Measurements from ENCODE around the gene ROBO2. TPM values are rescaled to one million over a fixed set of nuclear protein-coding genes. Genes with fewer than 3 reads are reported as not detected.

Gene ROBO2
- total RNA-seq, 1 donor from 2014 or later, result 0.79 TPM

- no peak overlapping the region for H3K4me3 ChIP-seq (ENCODE audit: low read depth, low read length)
- H3K27me3 ChIP-seq (ENCODE audit: control insufficient read depth, insufficient read depth, low read length), result no peaks in the 10 kb centered on the region
- no peak for TF ChIP-seq CTCF (IDR thresholded peaks at IDR 0.05; ENCODE audit: insufficient read depth, low read length, severe bottlenecking)
- no peak for FAIRE-seq
- no peak for DNase-seq (ENCODE audit: low read depth)
- H3K36me3 ChIP-seq (ENCODE audit: control insufficient read depth, insufficient read depth, low read length), result no peaks in the 10 kb centered on the region
Observed at GRCh38 chr3:77549034-77549433, 509.1 kb downstream of the ROBO2 start.

DNA sequence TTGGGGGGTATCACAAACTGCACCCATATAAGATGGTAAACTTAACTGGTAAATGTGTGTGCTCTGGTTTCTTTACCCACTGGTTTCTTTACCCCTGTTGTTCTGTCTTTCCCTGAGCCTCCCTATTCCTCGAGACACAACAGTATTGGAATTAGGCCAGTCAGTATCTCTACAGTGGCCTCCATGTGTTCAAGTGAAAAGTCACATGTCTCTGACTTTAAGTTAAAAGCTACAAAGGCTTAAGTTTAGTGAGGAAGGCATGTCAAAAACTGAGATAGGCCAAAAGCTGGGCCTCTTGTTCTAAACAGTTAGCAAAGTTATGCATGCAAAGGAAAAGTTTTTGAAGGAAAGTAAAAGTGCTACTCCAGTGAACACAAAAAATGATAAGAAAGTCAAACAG is 513.3 kb downstream of the ROBO2 start:
- FAIRE-seq (no peak), DNase-seq (ENCODE audit: low read depth) (no peak)
- Histone ChIP-seq H3K4me3 (ENCODE audit: low read depth, low read length) (no peak overlapping the region), H3K36me3 (ENCODE audit: control insufficient read depth, insufficient read depth, low read length) (no peaks in the 10 kb centered on the region), H3K27me3 (ENCODE audit: control insufficient read depth, insufficient read depth, low read length) (no peaks in the 10 kb centered on the region)
- TF ChIP-seq CTCF (IDR thresholded peaks at IDR 0.05; ENCODE audit: insufficient read depth, low read length, severe bottlenecking), result no peak

GRCh38 chr3:77562089-77562488 is 522.2 kb downstream of the ROBO2 start:
- TF ChIP-seq CTCF (IDR thresholded peaks at IDR 0.05; ENCODE audit: insufficient read depth, low read length, severe bottlenecking), result no peak
- Histone ChIP-seq H3K27me3 (ENCODE audit: control insufficient read depth, insufficient read depth, low read length) (no peaks in the 10 kb centered on the region), H3K4me3 (ENCODE audit: low read depth, low read length) (no peak overlapping the region), H3K36me3 (ENCODE audit: control insufficient read depth, insufficient read depth, low read length) (no peaks in the 10 kb centered on the region)
- no peak for FAIRE-seq
- DNase-seq (ENCODE audit: low read depth), result no peak

GRCh38 chr3:77563012-77563411 is 523.1 kb downstream of the ROBO2 start:
- FAIRE-seq (no peak), DNase-seq (ENCODE audit: low read depth) (peak; percentile 6)
- H3K27me3 ChIP-seq (ENCODE audit: control insufficient read depth, insufficient read depth, low read length), result no peaks in the 10 kb centered on the region
- H3K36me3 ChIP-seq (ENCODE audit: control insufficient read depth, insufficient read depth, low read length), result no peaks in the 10 kb centered on the region
- no peak for TF ChIP-seq CTCF (IDR thresholded peaks at IDR 0.05; ENCODE audit: insufficient read depth, low read length, severe bottlenecking)
- H3K4me3 ChIP-seq (ENCODE audit: low read depth, low read length), result no peak overlapping the region

GRCh38 chr3:77566055-77566454 is 526.2 kb downstream of the ROBO2 start:
- H3K27me3 ChIP-seq (ENCODE audit: control insufficient read depth, insufficient read depth, low read length), result no peaks in the 10 kb centered on the region
- H3K36me3 ChIP-seq (ENCODE audit: control insufficient read depth, insufficient read depth, low read length), result no peaks in the 10 kb centered on the region
- no peak for FAIRE-seq
- TF ChIP-seq CTCF (IDR thresholded peaks at IDR 0.05; ENCODE audit: insufficient read depth, low read length, severe bottlenecking), result no peak
- DNase-seq (ENCODE audit: low read depth), result no peak
- H3K4me3 ChIP-seq (ENCODE audit: low read depth, low read length), result no peak overlapping the region

DNA sequence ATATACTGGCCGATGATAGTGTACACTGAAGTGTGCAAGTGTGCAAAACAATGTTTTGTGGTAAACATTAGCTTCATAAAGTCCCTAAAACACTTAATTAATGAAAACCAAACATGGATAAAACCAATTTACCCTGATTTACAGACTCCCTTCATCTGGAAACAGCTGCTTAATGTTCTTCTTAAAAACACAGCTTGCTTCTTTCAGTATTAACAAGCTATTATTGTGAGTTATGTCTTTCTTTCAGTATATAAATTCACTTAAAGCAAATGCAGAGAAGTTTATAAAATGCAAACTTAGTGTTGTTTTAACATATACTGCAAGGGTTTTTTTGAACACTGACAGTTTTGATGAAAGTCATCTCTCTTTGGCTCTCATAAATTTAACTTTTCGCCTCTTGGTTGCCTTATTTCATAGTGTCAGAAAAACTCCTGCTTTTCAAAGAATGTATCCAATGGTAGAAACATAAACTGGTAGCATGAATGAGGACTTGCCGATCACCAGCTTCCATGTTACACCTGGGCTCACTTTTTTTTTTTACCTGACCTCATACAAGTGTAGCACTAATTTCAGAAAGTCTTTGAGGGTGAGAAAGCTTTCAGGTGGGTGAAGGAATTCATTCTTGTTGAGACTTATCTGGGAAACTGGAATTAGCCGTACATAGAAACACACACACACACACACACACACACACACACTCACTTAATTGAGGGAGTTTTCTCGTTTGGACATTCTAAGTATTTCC is 532.2 kb downstream of the ROBO2 start:
- no peak for TF ChIP-seq CTCF (IDR thresholded peaks at IDR 0.05; ENCODE audit: insufficient read depth, low read length, severe bottlenecking)
- Histone ChIP-seq H3K4me3 (ENCODE audit: low read depth, low read length) (no peak overlapping the region), H3K36me3 (ENCODE audit: control insufficient read depth, insufficient read depth, low read length) (no peaks in the 10 kb centered on the region), H3K27me3 (ENCODE audit: control insufficient read depth, insufficient read depth, low read length) (no peaks in the 10 kb centered on the region)
- DNase-seq (ENCODE audit: low read depth) (no peak), FAIRE-seq (no peak)
